ENCODE results near the gene ZER1.
A peak's percentile ranks its signal among the peaks of the same experiment; 100 is the strongest.

Gene ZER1

GRCh38 chr9:128684065-128684324 is 87.7 kb downstream of the ZER1 start:
- peak overlapping the region; percentile 98 for H3K27ac Mint-ChIP-seq
- H3K4me1 Mint-ChIP-seq: peaks cover 50% of the 10 kb centered on the region
- H3K27me3 Mint-ChIP-seq: no peaks in the 10 kb centered on the region
- H3K36me3 Mint-ChIP-seq: no peaks in the 10 kb centered on the region
- H3K9me3 Mint-ChIP-seq: no peaks in the 10 kb centered on the region
- peak overlapping the region; percentile 98 for H3K4me3 Mint-ChIP-seq

- peaks cover 49% of the 10 kb centered on the region for H3K4me1 Mint-ChIP-seq
Observed at GRCh38 chr9:128683340-128684064, 88.2 kb downstream of the ZER1 start.

More at GRCh38 chr9:128683340-128684064, 88.2 kb downstream of the ZER1 start:
- peak overlapping the region; percentile 91 for H3K27ac Mint-ChIP-seq
- H3K36me3 Mint-ChIP-seq: no peaks in the 10 kb centered on the region
- H3K27me3 Mint-ChIP-seq: no peaks in the 10 kb centered on the region
- no peaks in the 10 kb centered on the region for H3K9me3 Mint-ChIP-seq
- peak overlapping the region; percentile 98 for H3K4me3 Mint-ChIP-seq

Measured in activated naive CD4-positive, alpha-beta T cell treated with anti-CD3 and anti-CD28 coated beads, Interleukin-2, amount 50 U/mL, for 24 hours (primary cell).